Retinal pigment epithelial cell (primary cell): ENCODE measurements around the gene MYLK2.

Source experiments
- DNase-seq: peaks from one replicate; pipeline ENCODE4 v3.0.0-alpha.2; 2010; ENCODE audit warnings: low read depth
- H3K4me3 ChIP-seq: 2 replicates; pipeline ENCODE4 v1.5.1; 2011; ENCODE audit warnings: mild to moderate bottlenecking, low read length, control low read depth, moderate library complexity
- TF ChIP-seq, protein P1 (sequence below): conservative IDR thresholded peaks from 2 replicates; pipeline ENCODE4 v1.5.1; 2011; ENCODE audit warnings: low read depth, low read length, control low read depth, inconsistent platforms

Gene MYLK2

DNA sequence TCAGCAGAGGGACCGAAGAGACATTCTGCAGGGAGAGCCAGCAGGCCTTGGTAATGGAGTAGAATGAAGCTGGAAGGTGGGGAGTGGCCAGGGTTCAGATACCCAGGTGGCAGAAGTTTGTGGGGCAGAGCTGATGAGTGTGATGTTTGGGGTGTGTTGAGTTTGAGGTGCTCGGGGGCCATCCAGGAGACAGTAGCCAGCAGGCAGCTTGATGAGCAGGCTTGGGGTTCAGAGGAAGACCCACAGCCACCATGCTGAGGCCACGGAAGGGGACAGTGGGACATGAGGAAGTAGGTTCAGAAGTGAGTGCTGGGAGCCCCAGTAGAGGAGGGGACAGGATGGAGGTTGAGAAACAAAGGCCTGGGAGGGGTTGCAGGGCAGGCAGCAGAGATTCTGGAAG, 37.4 kb downstream of the MYLK2 start:
- DNase-seq, result no peak
- no peak overlapping the region for H3K4me3 ChIP-seq
- TF ChIP-seq, protein P1, sequence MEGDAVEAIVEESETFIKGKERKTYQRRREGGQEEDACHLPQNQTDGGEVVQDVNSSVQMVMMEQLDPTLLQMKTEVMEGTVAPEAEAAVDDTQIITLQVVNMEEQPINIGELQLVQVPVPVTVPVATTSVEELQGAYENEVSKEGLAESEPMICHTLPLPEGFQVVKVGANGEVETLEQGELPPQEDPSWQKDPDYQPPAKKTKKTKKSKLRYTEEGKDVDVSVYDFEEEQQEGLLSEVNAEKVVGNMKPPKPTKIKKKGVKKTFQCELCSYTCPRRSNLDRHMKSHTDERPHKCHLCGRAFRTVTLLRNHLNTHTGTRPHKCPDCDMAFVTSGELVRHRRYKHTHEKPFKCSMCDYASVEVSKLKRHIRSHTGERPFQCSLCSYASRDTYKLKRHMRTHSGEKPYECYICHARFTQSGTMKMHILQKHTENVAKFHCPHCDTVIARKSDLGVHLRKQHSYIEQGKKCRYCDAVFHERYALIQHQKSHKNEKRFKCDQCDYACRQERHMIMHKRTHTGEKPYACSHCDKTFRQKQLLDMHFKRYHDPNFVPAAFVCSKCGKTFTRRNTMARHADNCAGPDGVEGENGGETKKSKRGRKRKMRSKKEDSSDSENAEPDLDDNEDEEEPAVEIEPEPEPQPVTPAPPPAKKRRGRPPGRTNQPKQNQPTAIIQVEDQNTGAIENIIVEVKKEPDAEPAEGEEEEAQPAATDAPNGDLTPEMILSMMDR, result no peak

DNA sequence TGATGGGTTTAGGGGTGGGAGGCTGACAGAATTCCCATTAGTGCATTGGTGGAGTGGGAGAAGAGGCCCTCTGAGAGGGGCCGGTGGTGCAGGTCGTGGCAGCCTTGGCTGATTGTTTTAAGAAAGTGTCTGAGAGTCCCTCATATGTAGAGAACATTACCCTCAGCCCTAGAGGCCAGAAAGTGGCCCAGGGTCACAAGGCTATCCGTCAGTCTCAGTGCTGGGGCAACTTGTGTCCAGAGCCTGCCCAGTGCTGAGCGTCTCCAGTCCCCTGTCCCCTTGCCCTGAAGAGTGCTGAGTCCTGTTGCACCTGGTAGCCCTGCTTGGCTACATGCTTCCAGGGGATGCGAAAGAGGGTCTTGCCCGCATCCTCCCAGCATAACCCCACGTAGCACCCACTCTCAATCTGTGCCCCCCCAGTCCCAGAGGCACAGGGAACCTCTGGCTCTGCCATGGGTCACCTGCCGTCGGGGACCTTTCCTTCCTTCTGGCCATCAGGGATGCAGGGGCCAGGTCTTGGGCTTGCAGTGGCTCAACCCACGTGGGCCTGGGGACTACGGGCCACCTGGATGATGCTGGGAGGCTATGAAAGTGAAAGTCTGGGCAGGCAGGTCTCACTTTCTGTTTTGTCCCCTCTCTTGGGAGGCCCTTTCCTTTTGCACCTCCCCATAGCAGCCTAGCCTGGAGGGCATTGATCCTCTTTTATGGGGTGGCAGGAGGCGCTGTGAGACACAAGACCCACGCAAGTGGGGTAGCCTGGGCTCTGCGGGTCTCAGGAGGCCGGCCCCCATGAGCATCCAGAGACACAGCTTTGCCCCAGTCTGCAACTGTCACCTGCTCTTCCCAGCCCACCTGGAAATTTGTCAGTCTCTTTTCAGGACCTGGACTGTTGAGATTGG, 39.0 kb downstream of the MYLK2 start:
- H3K4me3 ChIP-seq, result no peak overlapping the region
- TF ChIP-seq, protein P1, result no peak
- no peak for DNase-seq

DNA sequence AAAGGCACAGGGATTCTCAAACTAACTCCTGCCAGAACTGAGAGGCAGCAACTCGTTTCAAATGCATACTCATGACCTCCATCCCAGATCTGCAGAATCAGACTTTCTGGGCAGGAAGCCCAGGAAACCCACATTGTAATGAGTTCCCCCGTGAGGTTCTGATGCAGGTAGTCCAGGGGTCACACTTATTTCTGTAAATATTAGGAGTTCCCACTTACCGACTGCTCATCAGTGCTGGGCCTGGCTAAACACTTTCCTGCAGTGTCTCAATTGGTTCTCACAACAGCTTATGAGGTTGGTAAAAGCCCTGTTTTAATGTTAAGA, 39.6 kb downstream of the MYLK2 start:
- no peak overlapping the region for H3K4me3 ChIP-seq
- DNase-seq, result no peak
- TF ChIP-seq, protein P1, result no peak

DNA sequence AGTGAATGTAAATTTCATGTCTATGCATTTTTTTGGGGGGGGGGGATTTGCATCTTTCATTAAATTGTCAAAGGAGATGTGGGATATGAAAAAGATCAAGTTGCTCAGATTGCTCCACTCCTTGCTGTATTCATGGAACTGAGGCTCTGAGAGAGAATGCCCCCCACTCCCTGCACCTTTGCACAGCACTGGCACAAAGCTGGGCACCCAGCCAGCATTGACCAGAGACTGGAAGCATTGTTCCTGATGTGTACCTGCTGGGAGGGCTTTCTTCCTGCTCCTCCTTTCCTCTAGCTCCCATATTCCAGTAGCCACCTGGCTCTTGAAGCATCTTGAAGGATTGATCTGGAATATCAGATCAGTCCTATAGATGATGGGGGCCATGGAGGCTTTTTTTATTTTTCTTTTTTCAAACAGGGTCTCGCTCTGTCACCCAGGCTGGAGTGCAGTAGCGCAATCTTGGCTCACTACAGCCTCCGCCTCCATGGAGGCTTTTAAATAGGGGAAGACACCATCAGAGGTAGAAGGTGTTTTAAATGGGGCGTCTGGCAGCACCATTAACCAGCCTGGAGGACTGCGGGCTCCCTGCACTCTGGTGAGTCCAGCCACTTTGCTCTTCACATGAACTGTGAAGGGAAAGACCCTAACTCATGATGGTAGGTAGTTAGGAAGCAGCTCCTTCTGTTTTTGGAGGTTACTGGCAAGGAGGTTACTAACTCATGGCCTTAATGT, 40.3 kb downstream of the MYLK2 start:
- no peak for DNase-seq
- TF ChIP-seq, protein P1, result no peak
- H3K4me3 ChIP-seq, result no peak overlapping the region

DNA sequence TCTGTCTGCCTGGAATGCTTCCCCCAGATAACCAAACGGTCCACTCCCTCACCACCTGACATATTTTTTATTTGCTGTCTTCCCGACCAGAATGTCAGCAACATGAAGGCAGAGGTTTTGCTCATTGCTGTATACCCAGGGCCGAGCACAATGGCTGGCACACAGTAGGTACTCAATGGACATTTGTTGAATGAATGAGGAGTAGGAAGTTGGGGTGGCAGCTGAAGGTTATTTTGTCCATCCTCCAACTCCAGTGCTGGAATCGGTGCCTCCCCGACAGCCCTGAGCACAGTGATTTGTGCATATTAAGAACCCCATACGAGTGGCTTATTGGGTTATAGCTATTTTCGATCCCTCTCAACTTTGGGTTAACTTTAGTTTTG, 40.8 kb downstream of the MYLK2 start:
- no peak overlapping the region for H3K4me3 ChIP-seq
- DNase-seq, result no peak

GRCh38 chr20:31860390-31861134, 41.4 kb downstream of the MYLK2 start:
- no peak for DNase-seq
- H3K4me3 ChIP-seq, result peak overlapping the region; percentile 44
- TF ChIP-seq, protein P1, result no peak

More for the DNA sequence above, 40.8 kb downstream of the MYLK2 start:
- TF ChIP-seq, protein P1, result no peak

GRCh38 chr20:31861135-31861384, 41.9 kb downstream of the MYLK2 start:
- DNase-seq, result no peak
- TF ChIP-seq, protein P1, result no peak
- peak overlapping the region; percentile 44 for H3K4me3 ChIP-seq
